ENCODE measurements around the gene MUS81. TPM values are rescaled to one million over a fixed set of nuclear protein-coding genes. Genes with fewer than 3 reads are reported as not detected.

The MUS81 gene
- total RNA-seq, 2 donors from 2014 or later = 51.8 to 62.8 TPM

DNA sequence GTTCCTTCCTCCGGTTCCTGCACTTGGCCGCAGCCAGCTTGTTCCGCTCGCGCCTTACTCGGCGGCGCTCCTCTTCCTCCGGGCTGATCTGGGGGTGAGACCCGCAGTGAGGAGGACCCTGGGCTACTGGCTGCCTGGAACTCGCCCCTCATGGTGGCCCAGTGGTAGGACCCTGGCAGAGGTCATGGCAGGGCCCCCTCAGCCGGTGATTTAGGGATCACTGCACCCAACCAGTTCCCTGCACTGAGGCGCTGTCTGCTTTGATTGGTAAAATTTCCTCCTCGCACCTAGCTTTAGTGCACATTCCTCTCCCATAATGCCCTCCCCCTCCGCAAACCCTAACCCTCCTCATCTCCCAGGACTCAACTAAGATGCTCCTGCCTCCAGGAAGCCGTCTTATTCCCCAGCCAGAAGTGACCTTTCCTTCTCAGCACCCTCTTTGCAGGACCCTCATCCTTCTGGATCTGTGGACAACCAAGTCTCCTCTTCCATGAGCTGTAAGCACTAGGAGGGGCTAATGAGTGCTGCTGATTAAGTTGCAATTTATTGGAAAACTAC is 33.9 kb downstream of the MUS81 start:
- Histone ChIP-seq H3K36me3 (no peaks in the 10 kb centered on the region), H3K9me3 (no peaks in the 10 kb centered on the region), H3K27ac (peak overlapping the region; percentile 93 to 100), H3K27me3 (replicated peaks; ENCODE audit: insufficient read depth) (no peaks in the 10 kb centered on the region), H3K4me3 (peak overlapping the region; percentile 76), H3K4me1 (ENCODE audit: control insufficient read depth in 1 of 2, low read depth in 2 of 2) (peaks cover 14 to 58% of the 10 kb centered on the region in 2 donors)
- DNase-seq (ENCODE audit: low spot score) = no peak
- ATAC-seq (ENCODE audit: insufficient number of reproducible peaks, low FRiP score, low read depth) = no peak
- TF ChIP-seq CTCF (IDR thresholded peaks at IDR 0.05) = no peak

- DNase-seq (ENCODE audit: low spot score) (no peak), ATAC-seq (ENCODE audit: insufficient number of reproducible peaks, low FRiP score, low read depth) (no peak)
- no peak overlapping the region for H3K4me3 ChIP-seq
- TF ChIP-seq CTCF (IDR thresholded peaks at IDR 0.05) = no peak
- no peaks in the 10 kb centered on the region for H3K36me3 ChIP-seq
- no peaks in the 10 kb centered on the region for H3K27me3 ChIP-seq (replicated peaks; ENCODE audit: insufficient read depth)
- H3K4me1 ChIP-seq (ENCODE audit: control insufficient read depth in 1 of 2, low read depth in 2 of 2) = peaks cover 19 to 58% of the 10 kb centered on the region in 2 donors
- no peaks in the 10 kb centered on the region for H3K9me3 ChIP-seq
- no peak overlapping the region for H3K27ac ChIP-seq
These were observed 35.3 kb downstream of the MUS81 start for GRCh38 chr11:65895482-65895981.

- H3K27ac ChIP-seq = peak overlapping the region in 1 of 2 donors; percentile 48
- H3K9me3 ChIP-seq = no peaks in the 10 kb centered on the region
- DNase-seq (ENCODE audit: low spot score) = no peak
- no peak overlapping the region for H3K4me3 ChIP-seq
- H3K27me3 ChIP-seq (replicated peaks; ENCODE audit: insufficient read depth) = no peaks in the 10 kb centered on the region
- ATAC-seq (ENCODE audit: insufficient number of reproducible peaks, low FRiP score, low read depth) = no peak
- TF ChIP-seq CTCF (IDR thresholded peaks at IDR 0.05) = no peak
- no peaks in the 10 kb centered on the region for H3K36me3 ChIP-seq
- peaks cover 19 to 55% of the 10 kb centered on the region in 2 donors for H3K4me1 ChIP-seq (ENCODE audit: control insufficient read depth in 1 of 2, low read depth in 2 of 2)
These were observed 36.1 kb downstream of the MUS81 start for GRCh38 chr11:65896034-65896999.

DNA sequence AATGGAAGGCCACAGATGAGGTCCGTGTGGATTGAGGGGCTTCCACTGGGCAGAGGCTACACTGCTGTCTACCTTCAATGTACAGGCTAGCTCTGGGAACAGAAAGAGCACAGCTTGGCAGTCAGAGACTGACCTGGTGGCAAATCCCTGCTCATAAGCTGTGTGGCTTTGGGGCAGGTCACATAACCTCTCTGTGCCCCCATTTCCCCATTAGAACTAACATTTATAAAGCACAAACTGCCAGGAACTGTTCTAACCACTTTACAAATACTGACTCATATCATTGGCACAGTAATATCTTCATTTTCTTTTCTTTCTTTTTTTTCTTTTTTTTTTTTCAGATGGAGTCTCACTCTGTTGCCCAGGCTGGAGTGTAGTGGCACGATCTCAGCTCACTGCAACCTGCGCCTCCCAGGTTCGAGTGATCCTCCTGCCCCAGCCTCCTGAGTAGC is 36.8 kb downstream of the MUS81 start:
- Histone ChIP-seq H3K27me3 (replicated peaks; ENCODE audit: insufficient read depth) (no peaks in the 10 kb centered on the region), H3K9me3 (no peaks in the 10 kb centered on the region), H3K4me1 (ENCODE audit: control insufficient read depth in 1 of 2, low read depth in 2 of 2) (peaks cover 16 to 48% of the 10 kb centered on the region in 2 donors), H3K4me3 (no peak overlapping the region), H3K36me3 (no peaks in the 10 kb centered on the region), H3K27ac (peak overlapping the region in 1 of 2 donors; percentile 48)
- DNase-seq (ENCODE audit: low spot score) = no peak
- no peak for TF ChIP-seq CTCF (IDR thresholded peaks at IDR 0.05)
- no peak for ATAC-seq (ENCODE audit: insufficient number of reproducible peaks, low FRiP score, low read depth)
